ENCODE data around the gene PPFIBP1.

GRCh38 chr12:27651201-27651600 lies 127.2 kb downstream of the PPFIBP1 start:
- TF ChIP-seq CTCF (IDR thresholded peaks at IDR 0.05 in 8 of 11, conservative IDR thresholded peaks at IDR 0.05 in 3 of 11) (no peak), POLR2A (IDR thresholded peaks at IDR 0.05) (no peak)
